ENCODE data around the gene RBMS3. TPM values are rescaled to one million over a fixed set of nuclear protein-coding genes. Genes with fewer than 3 reads are reported as not detected.

Gene RBMS3
- total and polyA plus RNA-seq, 2 of the 13 experiments (the other 11 are each of a cell fraction or from before 2014, with no cell fraction given), result not detected

DNA sequence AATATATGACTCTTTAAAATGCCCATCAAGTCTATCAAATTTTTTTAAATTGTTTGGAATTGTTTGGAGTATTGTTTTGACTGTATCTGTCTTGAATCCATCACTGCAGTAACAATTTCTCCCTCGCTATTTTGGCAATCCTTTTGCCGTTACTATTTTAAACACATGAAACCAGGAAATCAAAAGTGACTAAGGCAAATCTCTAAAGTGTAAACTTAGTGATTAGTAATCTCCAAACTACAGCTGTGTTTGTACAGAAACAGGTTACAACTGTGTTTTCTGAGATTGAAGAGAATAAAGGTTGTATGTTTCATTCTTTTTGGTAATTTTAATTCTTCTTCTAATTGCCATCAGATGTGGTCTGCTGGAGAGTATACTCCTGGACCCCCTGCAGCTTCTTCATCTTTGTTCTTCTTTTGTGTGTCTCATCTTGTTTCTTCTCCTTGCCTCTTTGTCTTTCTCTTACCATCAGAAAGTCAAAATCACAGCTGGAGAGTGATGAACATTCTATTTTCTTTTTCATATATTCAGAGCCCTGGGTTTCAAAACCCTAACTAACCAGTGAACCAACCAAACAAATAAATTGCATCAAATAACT, 465.4 kb downstream of the RBMS3 start (continued):
- TF ChIP-seq SOX6 (IDR thresholded peaks at IDR 0.05) (no peak), SOX6 (CRISPR knock-in tag; IDR thresholded peaks at IDR 0.05) (no peak), HMG20B (CRISPR knock-in tag; conservative IDR thresholded peaks at IDR 0.05) (no peak), SMYD3 (CRISPR knock-in tag; IDR thresholded peaks at IDR 0.05) (no peak), NKX3-1 (CRISPR knock-in tag; IDR thresholded peaks at IDR 0.05) (no peak), EEA1 (CRISPR knock-in tag; IDR thresholded peaks at IDR 0.05; ENCODE audit: borderline replicate concordance) (no peak), ATAD3A (CRISPR knock-in tag; IDR thresholded peaks at IDR 0.05) (no peak), NBN (conservative IDR thresholded peaks at IDR 0.05) (no peak)
- TF ChIP-seq, protein P1, sequence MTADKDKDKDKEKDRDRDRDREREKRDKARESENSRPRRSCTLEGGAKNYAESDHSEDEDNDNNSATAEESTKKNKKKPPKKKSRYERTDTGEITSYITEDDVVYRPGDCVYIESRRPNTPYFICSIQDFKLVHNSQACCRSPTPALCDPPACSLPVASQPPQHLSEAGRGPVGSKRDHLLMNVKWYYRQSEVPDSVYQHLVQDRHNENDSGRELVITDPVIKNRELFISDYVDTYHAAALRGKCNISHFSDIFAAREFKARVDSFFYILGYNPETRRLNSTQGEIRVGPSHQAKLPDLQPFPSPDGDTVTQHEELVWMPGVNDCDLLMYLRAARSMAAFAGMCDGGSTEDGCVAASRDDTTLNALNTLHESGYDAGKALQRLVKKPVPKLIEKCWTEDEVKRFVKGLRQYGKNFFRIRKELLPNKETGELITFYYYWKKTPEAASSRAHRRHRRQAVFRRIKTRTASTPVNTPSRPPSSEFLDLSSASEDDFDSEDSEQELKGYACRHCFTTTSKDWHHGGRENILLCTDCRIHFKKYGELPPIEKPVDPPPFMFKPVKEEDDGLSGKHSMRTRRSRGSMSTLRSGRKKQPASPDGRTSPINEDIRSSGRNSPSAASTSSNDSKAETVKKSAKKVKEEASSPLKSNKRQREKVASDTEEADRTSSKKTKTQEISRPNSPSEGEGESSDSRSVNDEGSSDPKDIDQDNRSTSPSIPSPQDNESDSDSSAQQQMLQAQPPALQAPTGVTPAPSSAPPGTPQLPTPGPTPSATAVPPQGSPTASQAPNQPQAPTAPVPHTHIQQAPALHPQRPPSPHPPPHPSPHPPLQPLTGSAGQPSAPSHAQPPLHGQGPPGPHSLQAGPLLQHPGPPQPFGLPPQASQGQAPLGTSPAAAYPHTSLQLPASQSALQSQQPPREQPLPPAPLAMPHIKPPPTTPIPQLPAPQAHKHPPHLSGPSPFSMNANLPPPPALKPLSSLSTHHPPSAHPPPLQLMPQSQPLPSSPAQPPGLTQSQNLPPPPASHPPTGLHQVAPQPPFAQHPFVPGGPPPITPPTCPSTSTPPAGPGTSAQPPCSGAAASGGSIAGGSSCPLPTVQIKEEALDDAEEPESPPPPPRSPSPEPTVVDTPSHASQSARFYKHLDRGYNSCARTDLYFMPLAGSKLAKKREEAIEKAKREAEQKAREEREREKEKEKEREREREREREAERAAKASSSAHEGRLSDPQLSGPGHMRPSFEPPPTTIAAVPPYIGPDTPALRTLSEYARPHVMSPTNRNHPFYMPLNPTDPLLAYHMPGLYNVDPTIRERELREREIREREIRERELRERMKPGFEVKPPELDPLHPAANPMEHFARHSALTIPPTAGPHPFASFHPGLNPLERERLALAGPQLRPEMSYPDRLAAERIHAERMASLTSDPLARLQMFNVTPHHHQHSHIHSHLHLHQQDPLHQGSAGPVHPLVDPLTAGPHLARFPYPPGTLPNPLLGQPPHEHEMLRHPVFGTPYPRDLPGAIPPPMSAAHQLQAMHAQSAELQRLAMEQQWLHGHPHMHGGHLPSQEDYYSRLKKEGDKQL (CRISPR knock-in tag; IDR thresholded peaks at IDR 0.05; ENCODE audit: low read depth), result no peak
- TF ChIP-seq, protein P2, sequence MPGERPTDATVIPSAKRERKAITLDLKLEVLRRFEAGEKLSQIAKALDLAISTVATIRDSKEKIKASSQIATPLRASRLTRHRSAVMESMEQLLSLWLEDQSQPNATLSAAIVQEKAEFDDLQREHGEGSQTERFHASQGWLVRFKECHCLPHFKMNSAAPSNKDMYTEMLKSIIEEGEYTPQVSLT (CRISPR knock-in tag; IDR thresholded peaks at IDR 0.05; ENCODE audit: borderline replicate concordance, low read depth), result no peak
- TF ChIP-seq, protein P3, sequence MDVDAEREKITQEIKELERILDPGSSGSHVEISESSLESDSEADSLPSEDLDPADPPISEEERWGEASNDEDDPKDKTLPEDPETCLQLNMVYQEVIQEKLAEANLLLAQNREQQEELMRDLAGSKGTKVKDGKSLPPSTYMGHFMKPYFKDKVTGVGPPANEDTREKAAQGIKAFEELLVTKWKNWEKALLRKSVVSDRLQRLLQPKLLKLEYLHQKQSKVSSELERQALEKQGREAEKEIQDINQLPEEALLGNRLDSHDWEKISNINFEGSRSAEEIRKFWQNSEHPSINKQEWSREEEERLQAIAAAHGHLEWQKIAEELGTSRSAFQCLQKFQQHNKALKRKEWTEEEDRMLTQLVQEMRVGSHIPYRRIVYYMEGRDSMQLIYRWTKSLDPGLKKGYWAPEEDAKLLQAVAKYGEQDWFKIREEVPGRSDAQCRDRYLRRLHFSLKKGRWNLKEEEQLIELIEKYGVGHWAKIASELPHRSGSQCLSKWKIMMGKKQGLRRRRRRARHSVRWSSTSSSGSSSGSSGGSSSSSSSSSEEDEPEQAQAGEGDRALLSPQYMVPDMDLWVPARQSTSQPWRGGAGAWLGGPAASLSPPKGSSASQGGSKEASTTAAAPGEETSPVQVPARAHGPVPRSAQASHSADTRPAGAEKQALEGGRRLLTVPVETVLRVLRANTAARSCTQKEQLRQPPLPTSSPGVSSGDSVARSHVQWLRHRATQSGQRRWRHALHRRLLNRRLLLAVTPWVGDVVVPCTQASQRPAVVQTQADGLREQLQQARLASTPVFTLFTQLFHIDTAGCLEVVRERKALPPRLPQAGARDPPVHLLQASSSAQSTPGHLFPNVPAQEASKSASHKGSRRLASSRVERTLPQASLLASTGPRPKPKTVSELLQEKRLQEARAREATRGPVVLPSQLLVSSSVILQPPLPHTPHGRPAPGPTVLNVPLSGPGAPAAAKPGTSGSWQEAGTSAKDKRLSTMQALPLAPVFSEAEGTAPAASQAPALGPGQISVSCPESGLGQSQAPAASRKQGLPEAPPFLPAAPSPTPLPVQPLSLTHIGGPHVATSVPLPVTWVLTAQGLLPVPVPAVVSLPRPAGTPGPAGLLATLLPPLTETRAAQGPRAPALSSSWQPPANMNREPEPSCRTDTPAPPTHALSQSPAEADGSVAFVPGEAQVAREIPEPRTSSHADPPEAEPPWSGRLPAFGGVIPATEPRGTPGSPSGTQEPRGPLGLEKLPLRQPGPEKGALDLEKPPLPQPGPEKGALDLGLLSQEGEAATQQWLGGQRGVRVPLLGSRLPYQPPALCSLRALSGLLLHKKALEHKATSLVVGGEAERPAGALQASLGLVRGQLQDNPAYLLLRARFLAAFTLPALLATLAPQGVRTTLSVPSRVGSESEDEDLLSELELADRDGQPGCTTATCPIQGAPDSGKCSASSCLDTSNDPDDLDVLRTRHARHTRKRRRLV (CRISPR knock-in tag; IDR thresholded peaks at IDR 0.05), result no peak
